ENCODE measurements around the gene TMBIM1. TPM values are rescaled to one million over a fixed set of nuclear protein-coding genes. Genes with fewer than 3 reads are reported as not detected.
A peak's percentile ranks its signal among the peaks of the same experiment; 100 is the strongest.

TMBIM1 gene
- total RNA-seq, 5 donors from 2014 or later (not counting 1 experiment from before 2014, with no cell fraction given): 78.8 to 166 (median 144) TPM

- DNase-seq: no peak
- no peak for ATAC-seq (replicated peaks in 1 of 4)
- 92% methylated on average over 5 of the region's 9 CpGs for WGBS (ENCODE audit: insufficient coverage)
- Mint-ChIP-seq H3K9me3 (no peaks in the 10 kb centered on the region), H3K36me3 (no peaks in the 10 kb centered on the region), H3K27me3 (peaks cover 0 to 5% of the 10 kb centered on the region in 2 donors), H3K27ac (no peak overlapping the region), H3K4me3 (no peak overlapping the region), H3K4me1 (peaks cover 6 to 17% (median 7%) of the 10 kb centered on the region in 3 donors)
- Histone ChIP-seq H3K27ac (ENCODE audit: low read length) (no peak overlapping the region), H3K9me3 (no peaks in the 10 kb centered on the region), H3K27me3 (replicated peaks in 1 of 2; ENCODE audit: control insufficient read depth in 2 of 2, extremely low read depth in 1 of 2, insufficient read depth in 2 of 2, low read length in 1 of 2) (peaks cover 0 to 3% of the 10 kb centered on the region in 2 experiments), H3K4me1 (ENCODE audit: control insufficient read depth in 1 of 2, extremely low read depth in 1 of 2, insufficient read depth in 2 of 2, low read length in 2 of 2) (peaks cover 0 to 4% of the 10 kb centered on the region in 2 experiments), H3K36me3 (ENCODE audit: control insufficient read depth in 2 of 2, extremely low read depth in 1 of 2, insufficient read depth in 1 of 2, low read length in 1 of 2) (no peaks in the 10 kb centered on the region), H3K4me3 (ENCODE audit: control insufficient read depth in 1 of 2, extremely low read depth in 1 of 2, low read length in 1 of 2) (no peak overlapping the region)
- ChIA-PET CTCF (interaction anchor here in 1 of 2 donors (0.8 to 1.0 kb wide), 3 partner anchors 14 to 51 kb away, joined by 3 read pairs; no protein-coding TSS in a partner anchor), POLR2A (no interaction called here)
These were observed 14.0 kb upstream of the TMBIM1 start for GRCh38 chr2:218306184-218306920.

GRCh38 chr2:218305383-218305782 is 13.1 kb upstream of the TMBIM1 start:
- DNase-seq (no peak), ATAC-seq (replicated peaks in 1 of 4) (no peak)
- H3K36me3 ChIP-seq (ENCODE audit: control insufficient read depth in 2 of 2, extremely low read depth in 1 of 2, insufficient read depth in 1 of 2, low read length in 1 of 2): no peaks in the 10 kb centered on the region
- H3K27ac Mint-ChIP-seq: no peak overlapping the region
- H3K36me3 Mint-ChIP-seq: no peaks in the 10 kb centered on the region
- H3K27ac ChIP-seq (ENCODE audit: low read length): no peak overlapping the region
- ChIA-PET POLR2A (no interaction called here), CTCF (interaction anchor here in 1 of 2 donors (0.6 to 1.0 kb wide), 2 partner anchors 52 to 158 kb away, joined by 3 read pairs; no protein-coding TSS in a partner anchor)
- H3K27me3 ChIP-seq (replicated peaks in 1 of 2; ENCODE audit: control insufficient read depth in 2 of 2, extremely low read depth in 1 of 2, insufficient read depth in 2 of 2, low read length in 1 of 2): peaks cover 0 to 3% of the 10 kb centered on the region in 2 experiments
- no peak overlapping the region for H3K4me3 Mint-ChIP-seq
- no peaks in the 10 kb centered on the region for H3K9me3 Mint-ChIP-seq
- H3K4me1 ChIP-seq (ENCODE audit: control insufficient read depth in 1 of 2, extremely low read depth in 1 of 2, insufficient read depth in 2 of 2, low read length in 2 of 2): peaks cover 0 to 7% of the 10 kb centered on the region in 2 experiments
- 100% methylated on average over 2 of the region's 5 CpGs for WGBS (ENCODE audit: insufficient coverage)
- H3K4me1 Mint-ChIP-seq: peaks cover 10 to 20% (median 10%) of the 10 kb centered on the region in 3 donors
- H3K27me3 Mint-ChIP-seq: peaks cover 0 to 5% of the 10 kb centered on the region in 2 donors
- no peaks in the 10 kb centered on the region for H3K9me3 ChIP-seq
- H3K4me3 ChIP-seq (ENCODE audit: control insufficient read depth in 1 of 2, extremely low read depth in 1 of 2, low read length in 1 of 2): no peak overlapping the region

GRCh38 chr2:218301176-218301819 is 9.0 kb upstream of the TMBIM1 start:
- Mint-ChIP-seq H3K4me1 (peaks cover 6% of the 10 kb centered on the region in 3 donors), H3K36me3 (no peaks in the 10 kb centered on the region), H3K4me3 (no peak overlapping the region), H3K9me3 (no peaks in the 10 kb centered on the region), H3K27me3 (no peaks in the 10 kb centered on the region), H3K27ac (peak overlapping the region; percentile 66 to 68)
- 33% methylated on average over 3 of the region's 9 CpGs for WGBS (ENCODE audit: insufficient coverage)
- H3K36me3 ChIP-seq (ENCODE audit: control insufficient read depth in 2 of 2, extremely low read depth in 1 of 2, insufficient read depth in 1 of 2, low read length in 1 of 2): no peaks in the 10 kb centered on the region
- H3K4me1 ChIP-seq (ENCODE audit: control insufficient read depth in 1 of 2, extremely low read depth in 1 of 2, insufficient read depth in 2 of 2, low read length in 2 of 2): peaks cover 0 to 7% of the 10 kb centered on the region in 2 experiments
- DNase-seq (peak; percentile 67 to 93 (median 83)), ATAC-seq (replicated peaks in 1 of 4) (peak; percentile 92 to 95 (median 93))
- ChIA-PET POLR2A (interaction anchor here in 1 of 2 donors (0.6 kb wide), 2 partner anchors 28 to 72 kb away, joined by 3 read pairs; no protein-coding TSS in a partner anchor), CTCF (interaction anchor here (0.5 to 2.2 kb wide), 24 partner anchors 9 to 421 kb away, joined by 3 to 27 read pairs (median 5); partner anchors contain the start of genes CATIP (in 2 of the 2) and TMBIM1 (in 2 of the 2))
- H3K27ac ChIP-seq (ENCODE audit: low read length): no peak overlapping the region
- no peak overlapping the region for H3K4me3 ChIP-seq (ENCODE audit: control insufficient read depth in 1 of 2, extremely low read depth in 1 of 2, low read length in 1 of 2)
- H3K27me3 ChIP-seq (replicated peaks in 1 of 2; ENCODE audit: control insufficient read depth in 2 of 2, extremely low read depth in 1 of 2, insufficient read depth in 2 of 2, low read length in 1 of 2): no peaks in the 10 kb centered on the region
- no peaks in the 10 kb centered on the region for H3K9me3 ChIP-seq

GRCh38 chr2:218300141-218300540 is 7.8 kb upstream of the TMBIM1 start:
- ChIA-PET CTCF (interaction anchor here in 1 of 2 donors (0.7 kb wide), 1 partner anchor 289 kb away, joined by 4 read pairs; no protein-coding TSS in a partner anchor), POLR2A (no interaction called here)
- H3K9me3 ChIP-seq: no peaks in the 10 kb centered on the region
- H3K27ac ChIP-seq (ENCODE audit: low read length): no peak overlapping the region
- H3K27me3 ChIP-seq (replicated peaks in 1 of 2; ENCODE audit: control insufficient read depth in 2 of 2, extremely low read depth in 1 of 2, insufficient read depth in 2 of 2, low read length in 1 of 2): peaks cover 0 to 2% of the 10 kb centered on the region in 2 experiments
- Mint-ChIP-seq H3K27ac (peak overlapping the region in 1 of 2 donors; percentile 25), H3K36me3 (no peaks in the 10 kb centered on the region), H3K9me3 (no peaks in the 10 kb centered on the region), H3K4me3 (no peak overlapping the region), H3K4me1 (peaks cover 6 to 8% (median 8%) of the 10 kb centered on the region in 3 donors), H3K27me3 (no peaks in the 10 kb centered on the region)
- DNase-seq (no peak), ATAC-seq (replicated peaks in 1 of 4) (no peak)
- H3K4me3 ChIP-seq (ENCODE audit: control insufficient read depth in 1 of 2, extremely low read depth in 1 of 2, low read length in 1 of 2): no peak overlapping the region
- H3K4me1 ChIP-seq (ENCODE audit: control insufficient read depth in 1 of 2, extremely low read depth in 1 of 2, insufficient read depth in 2 of 2, low read length in 2 of 2): peaks cover 0 to 10% of the 10 kb centered on the region in 2 experiments
- no peaks in the 10 kb centered on the region for H3K36me3 ChIP-seq (ENCODE audit: control insufficient read depth in 2 of 2, extremely low read depth in 1 of 2, insufficient read depth in 1 of 2, low read length in 1 of 2)
- 69% methylated on average over 3 of the region's 4 CpGs for WGBS (ENCODE audit: insufficient coverage)

- Histone ChIP-seq H3K36me3 (ENCODE audit: control insufficient read depth in 2 of 2, extremely low read depth in 1 of 2, insufficient read depth in 1 of 2, low read length in 1 of 2) (no peaks in the 10 kb centered on the region), H3K4me3 (ENCODE audit: control insufficient read depth in 1 of 2, extremely low read depth in 1 of 2, low read length in 1 of 2) (no peak overlapping the region), H3K27me3 (replicated peaks in 1 of 2; ENCODE audit: control insufficient read depth in 2 of 2, extremely low read depth in 1 of 2, insufficient read depth in 2 of 2, low read length in 1 of 2) (peaks cover 0 to 2% of the 10 kb centered on the region in 2 experiments), H3K27ac (ENCODE audit: low read length) (no peak overlapping the region), H3K9me3 (no peaks in the 10 kb centered on the region), H3K4me1 (ENCODE audit: control insufficient read depth in 1 of 2, extremely low read depth in 1 of 2, insufficient read depth in 2 of 2, low read length in 2 of 2) (peaks cover 0 to 20% of the 10 kb centered on the region in 2 experiments)
- Mint-ChIP-seq H3K4me1 (peaks cover 11 to 19% (median 16%) of the 10 kb centered on the region in 3 donors), H3K9me3 (no peaks in the 10 kb centered on the region), H3K36me3 (no peaks in the 10 kb centered on the region), H3K27ac (no peak overlapping the region), H3K27me3 (no peaks in the 10 kb centered on the region), H3K4me3 (no peak overlapping the region)
- ChIA-PET CTCF (interaction anchor here (0.5 to 1.4 kb wide), 5 partner anchors 25 to 109 kb away, joined by 3 to 4 read pairs (median 3); partner anchors contain the start of gene CATIP (in 1 of the 2)), POLR2A (no interaction called here)
- DNase-seq: no peak
- 82% methylated on average over 6 of the region's 6 CpGs for WGBS (ENCODE audit: insufficient coverage)
- no peak for ATAC-seq (replicated peaks in 1 of 4)
These were observed 6.1 kb upstream of the TMBIM1 start for GRCh38 chr2:218298314-218298875.

- ChIA-PET POLR2A (no interaction called here), CTCF (interaction anchor here (0.7 to 1.8 kb wide), 3 partner anchors 10 to 247 kb away, joined by 3 to 5 read pairs (median 3); no protein-coding TSS in a partner anchor)
- ATAC-seq (replicated peaks in 1 of 4) (no peak), DNase-seq (no peak)
- Histone ChIP-seq H3K36me3 (ENCODE audit: control insufficient read depth in 2 of 2, extremely low read depth in 1 of 2, insufficient read depth in 1 of 2, low read length in 1 of 2) (no peaks in the 10 kb centered on the region), H3K4me3 (ENCODE audit: control insufficient read depth in 1 of 2, extremely low read depth in 1 of 2, low read length in 1 of 2) (no peak overlapping the region), H3K4me1 (ENCODE audit: control insufficient read depth in 1 of 2, extremely low read depth in 1 of 2, insufficient read depth in 2 of 2, low read length in 2 of 2) (peaks cover 5 to 32% of the 10 kb centered on the region in 2 experiments), H3K27me3 (replicated peaks in 1 of 2; ENCODE audit: control insufficient read depth in 2 of 2, extremely low read depth in 1 of 2, insufficient read depth in 2 of 2, low read length in 1 of 2) (peaks cover 0 to 2% of the 10 kb centered on the region in 2 experiments), H3K27ac (ENCODE audit: low read length) (no peak overlapping the region), H3K9me3 (no peaks in the 10 kb centered on the region)
- Mint-ChIP-seq H3K27me3 (no peaks in the 10 kb centered on the region), H3K4me1 (peaks cover 18 to 28% (median 23%) of the 10 kb centered on the region in 3 donors), H3K9me3 (no peaks in the 10 kb centered on the region), H3K4me3 (no peak overlapping the region), H3K27ac (no peak overlapping the region), H3K36me3 (no peaks in the 10 kb centered on the region)
- WGBS (ENCODE audit: insufficient coverage): 93% methylated on average over 6 of the region's 7 CpGs
These were observed 4.5 kb upstream of the TMBIM1 start for GRCh38 chr2:218296847-218297246.
